ENCODE data around the gene RAMACL.

Gene RAMACL

DNA sequence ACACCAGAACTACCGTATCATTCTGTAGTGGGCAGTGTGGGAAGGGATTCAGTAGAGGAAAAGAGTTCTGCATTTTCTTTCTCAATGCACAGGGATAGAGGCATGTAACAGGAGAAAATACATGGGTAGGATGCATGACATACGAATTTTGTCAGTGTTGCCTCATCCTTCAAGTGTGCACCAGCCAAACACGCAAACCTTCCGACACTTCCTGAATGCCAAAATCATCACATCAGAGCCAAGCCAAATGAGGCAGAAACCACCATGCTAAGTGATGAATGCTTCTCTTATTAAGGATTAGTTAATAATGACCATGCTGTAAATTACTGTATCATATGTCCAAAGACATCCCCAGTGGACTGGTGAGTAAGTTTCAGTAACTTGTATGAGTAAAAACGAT lies 27.3 kb downstream of the RAMACL start:
- Histone ChIP-seq H2AFZ (ENCODE audit: low read depth, low read length) (no peak overlapping the region), H3K9ac (ENCODE audit: low read length) (no peak overlapping the region), H3K4me1 (ENCODE audit: low read length) (no peaks in the 10 kb centered on the region), H3K36me3 (replicated peaks; ENCODE audit: low read depth, low read length) (no peaks in the 10 kb centered on the region), H3K27me3 (ENCODE audit: low read depth, low read length) (no peaks in the 10 kb centered on the region), H3K4me3 (ENCODE audit: low read length) (no peak overlapping the region), H3K27ac (ENCODE audit: low read length) (no peak overlapping the region), H4K20me1 (ENCODE audit: insufficient read depth, low read length) (no peaks in the 10 kb centered on the region), H3K79me2 (ENCODE audit: low read length) (no peaks in the 10 kb centered on the region), H3K9me3 (ENCODE audit: insufficient read depth, low read length) (no peaks in the 10 kb centered on the region), H3K4me2 (ENCODE audit: low read length) (no peak overlapping the region)
- TF ChIP-seq EZH2phosphoT487 (IDR thresholded peaks at IDR 0.05; ENCODE audit: low read depth) = no peak
- no peak for TF ChIP-seq CTCF (IDR thresholded peaks at IDR 0.05; ENCODE audit: low read depth, low read length)

DNA sequence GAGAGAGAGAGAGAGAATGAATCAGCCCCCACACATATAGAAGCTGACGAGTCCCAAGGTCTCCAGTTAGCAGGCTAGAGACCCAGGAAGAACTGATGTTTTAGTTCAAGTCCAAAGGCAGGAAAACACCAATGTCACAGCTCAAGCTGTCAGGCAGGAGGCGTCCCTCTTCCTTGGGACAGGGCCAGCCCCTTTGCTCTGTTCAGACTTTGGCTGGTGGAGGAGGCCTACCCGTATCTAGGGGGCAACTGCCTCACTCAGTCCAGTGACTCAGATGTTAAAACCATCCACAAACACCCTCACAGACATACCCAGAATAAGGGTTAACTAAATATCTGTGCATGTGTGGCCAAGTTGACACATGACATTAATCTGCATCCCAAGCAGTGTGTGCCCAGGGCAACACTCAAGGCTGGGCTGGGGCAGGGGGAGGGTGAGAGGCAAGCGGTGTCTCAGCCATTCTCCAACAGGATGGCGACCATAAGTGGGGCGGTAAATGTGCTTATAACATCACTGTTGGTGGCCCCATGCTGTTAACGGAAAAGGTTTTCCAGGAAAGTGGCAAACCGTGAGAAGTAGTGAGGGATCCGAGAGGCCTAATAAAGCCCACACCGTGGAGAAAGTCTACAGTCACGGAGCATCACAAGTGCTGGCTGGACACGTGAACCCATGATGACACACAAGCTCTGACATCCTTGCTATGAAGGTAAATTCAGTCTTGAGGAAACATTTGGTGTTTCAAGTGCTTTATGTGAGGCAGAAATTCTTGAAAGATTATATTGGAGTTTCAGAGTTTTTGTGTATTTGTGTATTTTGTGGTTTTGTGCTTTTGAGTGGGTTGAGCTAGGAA lies 28.1 kb downstream of the RAMACL start:
- H3K4me2 ChIP-seq (ENCODE audit: low read length) = no peak overlapping the region
- no peak overlapping the region for H3K9ac ChIP-seq (ENCODE audit: low read length)
- H3K9me3 ChIP-seq (ENCODE audit: insufficient read depth, low read length) = no peaks in the 10 kb centered on the region
- no peaks in the 10 kb centered on the region for H4K20me1 ChIP-seq (ENCODE audit: insufficient read depth, low read length)
- H2AFZ ChIP-seq (ENCODE audit: low read depth, low read length) = no peak overlapping the region
- H3K4me1 ChIP-seq (ENCODE audit: low read length) = no peaks in the 10 kb centered on the region
- H3K79me2 ChIP-seq (ENCODE audit: low read length) = no peaks in the 10 kb centered on the region
- no peak overlapping the region for H3K4me3 ChIP-seq (ENCODE audit: low read length)
- no peak overlapping the region for H3K27ac ChIP-seq (ENCODE audit: low read length)
- H3K36me3 ChIP-seq (replicated peaks; ENCODE audit: low read depth, low read length) = no peaks in the 10 kb centered on the region
- H3K27me3 ChIP-seq (ENCODE audit: low read depth, low read length) = no peaks in the 10 kb centered on the region
- TF ChIP-seq EZH2phosphoT487 (IDR thresholded peaks at IDR 0.05; ENCODE audit: low read depth) (no peak), CTCF (IDR thresholded peaks at IDR 0.05; ENCODE audit: low read depth, low read length) (no peak)

GRCh38 chr6:166556863-166557322 lies 29.6 kb downstream of the RAMACL start:
- Histone ChIP-seq H3K36me3 (replicated peaks; ENCODE audit: low read depth, low read length) (no peaks in the 10 kb centered on the region), H3K9me3 (ENCODE audit: insufficient read depth, low read length) (no peaks in the 10 kb centered on the region), H3K27me3 (ENCODE audit: low read depth, low read length) (no peaks in the 10 kb centered on the region), H3K4me2 (ENCODE audit: low read length) (no peak overlapping the region), H3K9ac (ENCODE audit: low read length) (no peak overlapping the region), H2AFZ (ENCODE audit: low read depth, low read length) (no peak overlapping the region), H3K27ac (ENCODE audit: low read length) (no peak overlapping the region), H3K4me3 (ENCODE audit: low read length) (no peak overlapping the region), H3K4me1 (ENCODE audit: low read length) (no peaks in the 10 kb centered on the region), H4K20me1 (ENCODE audit: insufficient read depth, low read length) (no peaks in the 10 kb centered on the region), H3K79me2 (ENCODE audit: low read length) (no peaks in the 10 kb centered on the region)
- no peak for TF ChIP-seq EZH2phosphoT487 (IDR thresholded peaks at IDR 0.05; ENCODE audit: low read depth)
- TF ChIP-seq CTCF (IDR thresholded peaks at IDR 0.05; ENCODE audit: low read depth, low read length) = no peak

DNA sequence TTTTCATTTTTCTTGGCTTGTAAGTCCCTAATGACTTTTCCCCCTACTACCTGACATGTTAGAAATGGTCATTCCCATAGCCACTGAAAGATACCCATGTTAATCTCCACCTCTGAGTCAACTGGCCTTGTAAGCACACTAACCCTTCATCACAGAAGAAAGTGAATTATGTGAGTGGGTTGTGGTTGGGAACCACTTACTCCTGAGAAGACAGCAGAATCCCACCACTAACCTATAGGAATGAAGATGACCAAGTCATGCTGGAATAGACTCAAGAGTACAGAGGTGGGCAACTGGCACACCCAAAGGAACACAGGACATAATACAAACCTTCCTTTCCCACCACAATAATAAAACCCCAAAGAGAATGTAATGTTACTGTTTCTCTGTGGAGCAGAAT lies 30.1 kb downstream of the RAMACL start:
- no peaks in the 10 kb centered on the region for H4K20me1 ChIP-seq (ENCODE audit: insufficient read depth, low read length)
- H3K4me1 ChIP-seq (ENCODE audit: low read length) = no peaks in the 10 kb centered on the region
- H3K79me2 ChIP-seq (ENCODE audit: low read length) = no peaks in the 10 kb centered on the region
- no peak overlapping the region for H3K4me2 ChIP-seq (ENCODE audit: low read length)
- no peak overlapping the region for H2AFZ ChIP-seq (ENCODE audit: low read depth, low read length)
- no peak overlapping the region for H3K27ac ChIP-seq (ENCODE audit: low read length)
- no peaks in the 10 kb centered on the region for H3K27me3 ChIP-seq (ENCODE audit: low read depth, low read length)
- no peaks in the 10 kb centered on the region for H3K9me3 ChIP-seq (ENCODE audit: insufficient read depth, low read length)
- no peak for TF ChIP-seq CTCF (IDR thresholded peaks at IDR 0.05; ENCODE audit: low read depth, low read length)
- no peak overlapping the region for H3K9ac ChIP-seq (ENCODE audit: low read length)
- H3K4me3 ChIP-seq (ENCODE audit: low read length) = no peak overlapping the region
- no peaks in the 10 kb centered on the region for H3K36me3 ChIP-seq (replicated peaks; ENCODE audit: low read depth, low read length)

Data from OCI-LY3 (cell line).